ENCODE results near the gene PLCG1.

DNA sequence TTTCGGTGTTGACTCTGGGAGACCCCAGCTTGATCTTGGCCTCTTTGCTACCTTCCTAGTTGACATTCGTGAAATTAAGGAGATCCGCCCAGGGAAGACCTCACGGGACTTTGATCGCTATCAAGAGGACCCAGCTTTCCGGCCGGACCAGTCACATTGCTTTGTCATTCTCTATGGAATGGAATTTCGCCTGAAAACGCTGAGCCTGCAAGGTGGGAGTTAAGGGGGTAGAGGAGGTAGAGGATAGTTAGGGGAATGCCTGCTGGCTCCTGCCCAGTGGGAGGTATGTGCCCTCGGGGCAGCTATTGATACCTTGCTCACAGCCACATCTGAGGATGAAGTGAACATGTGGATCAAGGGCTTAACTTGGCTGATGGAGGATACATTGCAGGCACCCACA lies 22.2 kb downstream of the PLCG1 start:
- no peak for TF ChIP-seq POLR2A (IDR thresholded peaks at IDR 0.05)
- TF ChIP-seq, protein P1, sequence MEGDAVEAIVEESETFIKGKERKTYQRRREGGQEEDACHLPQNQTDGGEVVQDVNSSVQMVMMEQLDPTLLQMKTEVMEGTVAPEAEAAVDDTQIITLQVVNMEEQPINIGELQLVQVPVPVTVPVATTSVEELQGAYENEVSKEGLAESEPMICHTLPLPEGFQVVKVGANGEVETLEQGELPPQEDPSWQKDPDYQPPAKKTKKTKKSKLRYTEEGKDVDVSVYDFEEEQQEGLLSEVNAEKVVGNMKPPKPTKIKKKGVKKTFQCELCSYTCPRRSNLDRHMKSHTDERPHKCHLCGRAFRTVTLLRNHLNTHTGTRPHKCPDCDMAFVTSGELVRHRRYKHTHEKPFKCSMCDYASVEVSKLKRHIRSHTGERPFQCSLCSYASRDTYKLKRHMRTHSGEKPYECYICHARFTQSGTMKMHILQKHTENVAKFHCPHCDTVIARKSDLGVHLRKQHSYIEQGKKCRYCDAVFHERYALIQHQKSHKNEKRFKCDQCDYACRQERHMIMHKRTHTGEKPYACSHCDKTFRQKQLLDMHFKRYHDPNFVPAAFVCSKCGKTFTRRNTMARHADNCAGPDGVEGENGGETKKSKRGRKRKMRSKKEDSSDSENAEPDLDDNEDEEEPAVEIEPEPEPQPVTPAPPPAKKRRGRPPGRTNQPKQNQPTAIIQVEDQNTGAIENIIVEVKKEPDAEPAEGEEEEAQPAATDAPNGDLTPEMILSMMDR (IDR thresholded peaks at IDR 0.05 in 8 of 11, conservative IDR thresholded peaks at IDR 0.05 in 3 of 11), result no peak
